ENCODE measurements around the gene TMEM242.

Gene TMEM242

GRCh38 chr6:157293780-157294179 is 29.5 kb downstream of the TMEM242 start:
- TF ChIP-seq SNAI2 (CRISPR knock-in tag; IDR thresholded peaks at IDR 0.05) (no peak), OSR1 (CRISPR knock-in tag; IDR thresholded peaks at IDR 0.05) (no peak), PPARA (CRISPR knock-in tag; IDR thresholded peaks at IDR 0.05; ENCODE audit: borderline replicate concordance) (no peak), GLIS3 (CRISPR knock-in tag; IDR thresholded peaks at IDR 0.05) (no peak), ARNTL (CRISPR knock-in tag; IDR thresholded peaks at IDR 0.05; ENCODE audit: borderline replicate concordance, low read depth) (no peak), PATZ1 (CRISPR knock-in tag; IDR thresholded peaks at IDR 0.05; ENCODE audit: borderline replicate concordance) (no peak), TSHZ2 (CRISPR knock-in tag; IDR thresholded peaks at IDR 0.05) (no peak), ISL1 (CRISPR knock-in tag; IDR thresholded peaks at IDR 0.05) (no peak), ZNF70 (CRISPR knock-in tag; IDR thresholded peaks at IDR 0.05) (no peak), POU6F1 (CRISPR knock-in tag; IDR thresholded peaks at IDR 0.05; ENCODE audit: borderline replicate concordance, low read depth) (no peak), ZNF8 (CRISPR knock-in tag; IDR thresholded peaks at IDR 0.05) (no peak), TOX (CRISPR knock-in tag; IDR thresholded peaks at IDR 0.05; ENCODE audit: borderline replicate concordance) (no peak), ZFP3 (CRISPR knock-in tag; IDR thresholded peaks at IDR 0.05) (no peak), CSDC2 (CRISPR knock-in tag; IDR thresholded peaks at IDR 0.05) (no peak), ZNF565 (CRISPR knock-in tag; conservative IDR thresholded peaks at IDR 0.05; ENCODE audit: low read depth) (no peak), ZFP30 (CRISPR knock-in tag; IDR thresholded peaks at IDR 0.05) (no peak), ZC3H10 (CRISPR knock-in tag; IDR thresholded peaks at IDR 0.05) (no peak), BACH2 (CRISPR knock-in tag; IDR thresholded peaks at IDR 0.05; ENCODE audit: borderline replicate concordance) (no peak), ESRRG (CRISPR knock-in tag; IDR thresholded peaks at IDR 0.05) (no peak)

GRCh38 chr6:157292202-157292601 is 31.1 kb downstream of the TMEM242 start:
- ATAC-seq = no peak
- TF ChIP-seq ISL1 (CRISPR knock-in tag; IDR thresholded peaks at IDR 0.05) = no peak
- no peak for TF ChIP-seq ARNTL (CRISPR knock-in tag; IDR thresholded peaks at IDR 0.05; ENCODE audit: borderline replicate concordance, low read depth)
- no peak for TF ChIP-seq ZNF8 (CRISPR knock-in tag; IDR thresholded peaks at IDR 0.05)
- no peak for TF ChIP-seq ZFP30 (CRISPR knock-in tag; IDR thresholded peaks at IDR 0.05)
- TF ChIP-seq ZNF70 (CRISPR knock-in tag; IDR thresholded peaks at IDR 0.05) = no peak
- no peak for TF ChIP-seq SNAI2 (CRISPR knock-in tag; IDR thresholded peaks at IDR 0.05)
- TF ChIP-seq OSR1 (CRISPR knock-in tag; IDR thresholded peaks at IDR 0.05) = no peak
- no peak for TF ChIP-seq RARB (CRISPR knock-in tag; IDR thresholded peaks at IDR 0.05)
- no peak for TF ChIP-seq POU6F1 (CRISPR knock-in tag; IDR thresholded peaks at IDR 0.05; ENCODE audit: borderline replicate concordance, low read depth)
- TF ChIP-seq TCF4 (CRISPR knock-in tag; IDR thresholded peaks at IDR 0.05; ENCODE audit: borderline replicate concordance) = no peak
- TF ChIP-seq CREB5 (CRISPR knock-in tag; IDR thresholded peaks at IDR 0.05; ENCODE audit: low read depth) = no peak
- no peak for TF ChIP-seq TOX (CRISPR knock-in tag; IDR thresholded peaks at IDR 0.05; ENCODE audit: borderline replicate concordance)
- no peak for TF ChIP-seq GLIS3 (CRISPR knock-in tag; IDR thresholded peaks at IDR 0.05)
- no peak for TF ChIP-seq PATZ1 (CRISPR knock-in tag; IDR thresholded peaks at IDR 0.05; ENCODE audit: borderline replicate concordance)
- TF ChIP-seq ZC3H10 (CRISPR knock-in tag; IDR thresholded peaks at IDR 0.05) = no peak

More at GRCh38 chr6:157293780-157294179, 29.5 kb downstream of the TMEM242 start:
- ATAC-seq = no peak
